CD4-positive, alpha-beta T cell treated with Interleukin-17A for 4 hours (primary cell): ENCODE measurements around the gene HDC.

Source experiments
- DNase-seq: peaks from one replicate; pipeline ENCODE4 v3.0.0-alpha.2; 2020; ENCODE audit warnings: mixed read lengths

The HDC gene

GRCh38 chr15:50252556-50252955 is 13.0 kb downstream of the HDC start:
- DNase-seq: no peak

DNA sequence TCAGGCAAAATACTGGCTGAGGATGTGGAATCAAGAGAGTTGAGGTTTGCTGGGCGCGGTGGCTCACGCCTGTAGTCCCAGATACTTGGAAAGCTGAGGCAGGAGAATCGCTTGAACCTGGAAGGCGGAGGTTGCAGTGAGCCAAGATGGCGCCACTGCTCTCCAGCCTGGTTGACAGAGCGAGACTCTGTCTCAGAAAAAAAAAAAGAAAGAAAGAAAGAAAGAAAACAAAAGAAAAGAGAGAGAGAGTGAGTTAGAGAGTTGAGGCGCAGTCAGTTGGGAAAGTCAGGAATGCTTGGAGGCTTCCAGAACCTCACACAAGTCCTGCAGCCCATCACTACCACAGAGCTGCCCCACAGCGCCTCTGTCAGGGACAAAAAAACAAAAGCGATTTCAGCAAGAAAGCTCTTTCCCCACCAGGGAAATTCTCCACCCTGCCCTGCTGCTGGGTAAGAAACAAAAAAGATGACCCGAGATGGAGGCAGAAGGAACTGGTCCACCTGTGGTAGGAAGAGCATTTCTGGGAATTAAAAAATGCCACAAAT is 13.8 kb downstream of the HDC start:
- no peak for DNase-seq

DNA sequence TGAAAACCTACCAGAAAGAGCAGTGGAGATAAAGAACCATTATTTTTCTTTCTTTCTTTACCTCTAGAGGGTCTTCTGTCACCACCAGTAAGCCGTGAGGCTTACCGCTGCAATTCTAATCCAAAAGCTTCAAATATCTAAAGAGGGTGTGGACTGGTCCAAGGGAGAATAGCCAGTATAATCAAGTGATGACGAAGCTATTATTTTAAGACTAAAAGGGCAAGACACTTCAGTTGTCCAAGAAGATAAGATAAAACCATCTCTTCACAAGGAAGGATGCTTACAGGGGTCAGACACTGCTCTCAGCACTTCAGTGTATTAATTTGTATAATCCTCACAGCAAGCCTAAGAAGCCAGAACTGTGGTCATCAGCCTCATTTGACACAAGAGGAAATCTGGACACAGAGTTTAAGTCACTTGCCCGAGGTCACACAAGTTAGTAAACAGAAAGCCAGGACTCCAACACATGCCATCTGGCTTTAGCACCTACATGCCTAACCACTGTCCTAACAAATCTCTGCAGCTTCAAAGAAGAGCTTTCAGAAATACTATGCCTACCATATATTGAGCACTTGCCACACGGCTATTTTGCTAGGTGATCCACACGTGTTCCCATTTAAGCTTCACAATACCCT is 14.6 kb downstream of the HDC start:
- no peak for DNase-seq

DNA sequence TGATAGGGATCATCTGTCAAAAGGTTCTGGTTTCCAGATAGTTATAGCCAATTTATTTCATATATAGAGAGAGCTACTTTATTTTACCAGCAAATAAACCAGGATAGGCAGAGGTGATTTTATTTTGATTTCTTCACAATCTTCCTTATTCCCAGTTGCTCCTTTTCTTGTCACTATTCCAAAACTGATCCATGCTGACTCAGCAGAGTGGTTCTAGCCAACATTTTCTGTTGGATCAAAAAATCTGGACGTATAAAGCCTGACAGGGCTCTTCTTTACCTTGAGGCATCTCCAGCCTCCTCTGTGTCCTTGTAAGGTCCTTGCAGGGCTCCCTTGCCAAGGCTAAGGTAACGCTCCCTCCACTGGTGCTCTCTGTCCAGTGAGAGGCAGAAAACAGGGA is 15.8 kb downstream of the HDC start:
- DNase-seq: no peak

DNA sequence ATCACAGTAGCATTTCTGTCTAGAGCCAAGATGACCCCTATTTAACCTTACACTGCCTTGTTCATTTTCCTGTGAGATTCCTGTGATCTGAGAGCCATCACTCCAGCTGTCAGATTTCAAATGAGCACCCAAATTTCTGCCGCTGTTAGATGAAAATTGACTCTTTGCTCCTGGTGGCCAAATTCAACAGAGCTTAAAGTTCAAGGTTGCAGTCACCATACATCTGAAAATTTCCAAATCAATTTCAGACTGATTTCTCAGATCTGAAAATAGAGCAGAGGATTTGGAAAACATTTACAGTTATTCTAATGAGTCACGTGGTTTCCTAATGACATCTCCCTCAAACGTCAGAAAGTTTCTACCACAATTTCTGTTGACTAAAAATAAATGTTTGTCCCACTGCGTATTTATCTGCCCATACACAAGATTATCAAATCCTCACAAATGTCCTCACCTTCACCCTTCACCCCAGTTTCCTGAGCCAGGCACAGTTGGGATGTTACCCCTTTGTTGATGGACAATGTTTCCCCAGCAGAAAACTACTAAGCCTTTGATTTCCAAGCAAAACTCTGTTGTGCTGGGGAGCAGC is 16.4 kb downstream of the HDC start:
- no peak for DNase-seq

- peak; percentile 67 for DNase-seq
Measured at GRCh38 chr15:50247819-50248655, 17.5 kb downstream of the HDC start.

- no peak for DNase-seq
Measured at GRCh38 chr15:50246631-50247030, 18.9 kb downstream of the HDC start.

- DNase-seq: no peak
Measured at GRCh38 chr15:50244959-50245624, 20.4 kb downstream of the HDC start.

DNA sequence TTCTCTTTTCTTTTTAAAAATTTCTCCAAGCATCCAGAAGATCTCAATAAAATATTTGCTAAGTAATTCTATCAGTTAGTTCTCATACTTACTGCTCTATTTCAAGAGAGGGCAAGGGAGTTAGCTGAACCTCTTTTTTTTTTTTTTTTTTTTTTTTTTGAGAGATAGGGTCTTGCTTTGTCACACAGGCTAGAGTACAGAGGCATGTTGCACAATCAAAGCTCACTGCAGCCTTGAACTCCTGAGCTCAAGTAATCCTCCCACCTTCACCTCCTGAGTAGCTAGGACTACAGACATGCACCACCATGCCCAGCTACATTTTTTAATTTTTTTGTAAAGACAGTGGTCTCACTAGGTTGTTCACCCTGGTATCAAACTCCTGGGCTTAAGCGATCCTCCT is 21.4 kb downstream of the HDC start:
- DNase-seq: no peak

GRCh38 chr15:50241684-50242450 is 23.7 kb downstream of the HDC start:
- DNase-seq: no peak

DNA sequence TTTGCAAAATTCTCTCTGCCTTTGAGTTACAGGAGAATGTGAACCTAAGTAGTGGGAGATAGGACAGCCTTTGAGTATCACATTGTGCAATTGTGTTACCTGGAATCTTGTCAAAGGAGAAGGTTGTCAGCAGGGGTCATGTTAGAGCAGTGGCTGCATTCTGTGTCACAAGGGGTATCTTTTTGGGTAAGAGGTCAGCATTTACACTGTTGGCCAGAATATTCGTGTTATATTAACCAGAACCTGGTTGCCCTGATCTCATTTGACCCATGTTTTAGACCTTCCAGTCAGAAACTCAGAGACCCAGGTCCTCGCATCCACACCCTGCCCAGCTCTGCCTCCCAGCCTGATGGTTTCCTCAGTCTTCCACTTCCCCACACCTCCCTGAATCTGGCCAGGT is 27.3 kb downstream of the HDC start:
- no peak for DNase-seq

- no peak for DNase-seq
Measured at GRCh38 chr15:50236433-50236832, 29.1 kb downstream of the HDC start.

- no peak for DNase-seq
Measured at GRCh38 chr15:50235794-50236193, 29.7 kb downstream of the HDC start.

DNA sequence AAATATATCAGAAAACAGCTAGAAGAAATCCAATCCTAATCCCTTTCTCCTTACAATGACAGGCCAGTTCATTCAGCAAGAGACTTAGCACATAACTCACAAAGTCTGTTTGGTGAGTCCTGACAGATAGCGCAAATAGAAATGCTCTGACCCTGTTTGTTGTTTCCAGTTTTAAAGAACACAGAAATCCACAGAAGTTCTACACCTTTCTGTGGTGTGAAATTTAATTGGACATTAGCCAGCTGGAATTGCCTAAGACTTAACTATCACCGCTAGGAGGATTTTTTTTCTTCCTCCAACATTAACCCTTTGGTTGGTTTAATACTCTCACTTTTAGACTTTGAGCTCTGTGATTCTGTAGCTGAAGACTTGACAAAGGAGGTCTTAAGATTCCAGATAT is 30.8 kb downstream of the HDC start:
- no peak for DNase-seq

- DNase-seq: no peak
Measured at GRCh38 chr15:50233192-50233736, 32.3 kb downstream of the HDC start.

- DNase-seq: no peak
Measured at GRCh38 chr15:50232791-50233190, 32.7 kb downstream of the HDC start.

- no peak for DNase-seq
Measured at GRCh38 chr15:50231761-50232160, 33.8 kb downstream of the HDC start.

GRCh38 chr15:50229336-50229735 is 36.2 kb downstream of the HDC start:
- DNase-seq: no peak

GRCh38 chr15:50228866-50229265 is 36.7 kb downstream of the HDC start:
- DNase-seq: no peak

DNA sequence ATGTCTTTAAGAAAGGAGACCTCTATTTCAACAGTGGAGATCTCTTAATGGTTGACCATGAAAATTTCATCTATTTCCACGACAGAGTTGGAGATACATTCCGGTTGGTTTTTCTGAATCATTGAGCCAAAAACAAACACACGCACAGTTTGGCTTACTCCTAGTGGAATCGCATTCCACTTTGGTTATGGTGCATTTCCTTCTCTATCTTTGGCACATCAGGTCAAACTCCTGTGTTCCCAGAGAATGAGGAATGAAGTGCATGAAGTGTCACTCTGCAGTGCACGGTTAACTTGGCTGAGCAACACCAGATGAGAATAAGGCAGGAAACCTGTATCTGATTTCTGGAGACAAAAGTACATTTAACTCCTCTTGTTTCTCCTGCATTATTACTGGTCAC is 38.5 kb downstream of the HDC start:
- no peak for DNase-seq

DNA sequence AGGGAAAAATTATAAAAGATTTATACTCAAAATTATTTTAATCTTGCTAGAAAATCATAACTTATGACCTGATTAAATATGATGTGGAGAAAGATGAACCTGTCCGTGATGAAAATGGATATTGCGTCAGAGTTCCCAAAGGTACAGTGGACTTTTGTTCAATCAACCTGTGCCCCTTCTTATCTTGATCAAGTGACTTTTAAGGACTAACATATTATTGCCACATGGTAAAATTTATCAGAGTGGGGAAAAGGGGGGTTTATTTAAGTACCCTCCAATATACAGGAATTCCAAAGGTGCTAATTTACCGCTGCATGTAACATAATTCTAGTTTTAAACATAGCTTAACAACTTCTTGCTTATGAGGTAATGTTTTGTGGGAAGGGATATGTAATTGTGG is 39.6 kb downstream of the HDC start:
- no peak for DNase-seq

- DNase-seq: no peak
Measured at GRCh38 chr15:50225057-50225456, 40.5 kb downstream of the HDC start.
